Left lobe of liver (tissue), 2 donors: Measurements from ENCODE around the gene ADAMTS16. TPM values are rescaled to one million over a fixed set of nuclear protein-coding genes. Genes with fewer than 3 reads are reported as not detected.

Experiments used
- ATAC-seq: fragments of 200-7000 bp; cut with Tn5 transposase; one replicate; pipeline ENCODE4 v1.9.1; 2020; ENCODE audit warnings: mild to moderate bottlenecking, moderate library complexity
- DNase-seq: peaks from one replicate; pipeline ENCODE4 v3.0.0-alpha.2; 2020; ENCODE audit warnings: low spot score
- total RNA-seq: library from RNA; stranded (reverse); gene quantifications from one replicate; pipeline ENCODE4 v1.2.1, GENCODE V29; 2021
- donor health status: DM: no; HTN: no; CAD: no; lungs with moderate emphysema.
- donor health status: DM: no; HTN: yes; CAD: no.

ADAMTS16 gene
- total RNA-seq, 1 donor from 2014 or later, result not detected

DNA sequence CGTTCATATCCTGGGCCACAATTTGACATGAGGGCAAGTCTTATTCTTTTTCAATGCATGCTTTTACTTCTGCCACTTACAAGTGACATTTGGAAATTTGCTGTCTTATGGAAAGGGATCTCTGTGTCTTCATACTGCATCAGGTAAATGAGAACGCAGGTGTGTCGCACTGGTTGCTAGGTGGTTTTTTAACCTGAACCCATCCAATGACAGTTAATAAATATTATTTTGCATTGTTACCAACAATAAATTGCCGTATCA, 1.1 kb downstream of the ADAMTS16 start:
- no peak for DNase-seq

GRCh38 chr5:5141625-5142525, 1.7 kb downstream of the ADAMTS16 start:
- DNase-seq, result no peak
- peak; percentile 75 for ATAC-seq

More for the DNA sequence above, 1.1 kb downstream of the ADAMTS16 start:
- ATAC-seq, result no peak

DNA sequence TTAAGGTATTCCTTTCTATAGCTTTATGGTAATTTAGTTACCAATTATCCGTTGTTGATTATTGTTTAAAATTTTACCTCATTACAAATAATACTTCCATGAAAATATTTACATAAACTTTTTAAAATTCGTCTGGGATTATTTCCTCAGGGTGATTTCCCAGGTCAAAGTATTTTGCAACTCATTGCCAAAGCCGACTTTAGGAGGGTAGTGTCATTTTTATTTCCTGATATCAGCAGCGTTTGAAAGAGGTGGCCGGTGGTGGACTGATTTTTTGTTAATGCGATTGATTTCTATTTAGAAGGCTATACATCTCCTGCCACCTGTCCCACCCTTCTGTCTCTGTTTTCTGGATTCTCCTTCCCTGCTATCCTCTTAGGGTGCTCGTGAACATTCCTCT, 4.3 kb downstream of the ADAMTS16 start:
- ATAC-seq, result peak; percentile 47
- DNase-seq, result no peak

GRCh38 chr5:5145651-5146529, 5.8 kb downstream of the ADAMTS16 start:
- DNase-seq (no peak), ATAC-seq (no peak)

GRCh38 chr5:5146530-5147160, 6.5 kb downstream of the ADAMTS16 start:
- DNase-seq, result no peak
- no peak for ATAC-seq

GRCh38 chr5:5149154-5149553, 9.0 kb downstream of the ADAMTS16 start:
- DNase-seq (no peak), ATAC-seq (no peak)

- no peak for DNase-seq
- no peak for ATAC-seq
These were observed 10.5 kb downstream of the ADAMTS16 start for GRCh38 chr5:5150667-5151066.

DNA sequence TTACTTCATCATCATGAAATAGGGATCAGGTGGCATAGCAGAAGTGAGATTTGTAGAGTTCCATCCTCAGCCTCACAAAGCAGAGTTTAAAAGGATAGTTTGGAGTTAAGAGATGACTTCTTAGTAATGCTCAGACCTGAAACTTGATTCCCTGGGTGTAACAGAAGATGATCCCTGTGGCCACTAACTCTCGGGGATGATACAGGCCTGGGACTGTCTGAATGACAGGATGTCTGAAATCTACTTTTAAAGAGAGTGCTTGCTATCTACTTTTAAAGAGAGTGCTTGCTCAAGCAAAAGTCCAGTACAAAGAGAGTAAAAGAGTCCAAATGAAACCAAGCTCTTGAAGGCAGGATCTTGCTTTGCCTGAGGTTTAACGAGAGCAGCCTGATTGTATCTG, 14.6 kb downstream of the ADAMTS16 start:
- DNase-seq (no peak), ATAC-seq (no peak)

GRCh38 chr5:5155617-5156016, 15.5 kb downstream of the ADAMTS16 start:
- DNase-seq (no peak), ATAC-seq (no peak)

GRCh38 chr5:5156471-5157082, 16.4 kb downstream of the ADAMTS16 start:
- no peak for DNase-seq
- ATAC-seq, result no peak

GRCh38 chr5:5158472-5158895, 18.4 kb downstream of the ADAMTS16 start:
- ATAC-seq (no peak), DNase-seq (no peak)

DNA sequence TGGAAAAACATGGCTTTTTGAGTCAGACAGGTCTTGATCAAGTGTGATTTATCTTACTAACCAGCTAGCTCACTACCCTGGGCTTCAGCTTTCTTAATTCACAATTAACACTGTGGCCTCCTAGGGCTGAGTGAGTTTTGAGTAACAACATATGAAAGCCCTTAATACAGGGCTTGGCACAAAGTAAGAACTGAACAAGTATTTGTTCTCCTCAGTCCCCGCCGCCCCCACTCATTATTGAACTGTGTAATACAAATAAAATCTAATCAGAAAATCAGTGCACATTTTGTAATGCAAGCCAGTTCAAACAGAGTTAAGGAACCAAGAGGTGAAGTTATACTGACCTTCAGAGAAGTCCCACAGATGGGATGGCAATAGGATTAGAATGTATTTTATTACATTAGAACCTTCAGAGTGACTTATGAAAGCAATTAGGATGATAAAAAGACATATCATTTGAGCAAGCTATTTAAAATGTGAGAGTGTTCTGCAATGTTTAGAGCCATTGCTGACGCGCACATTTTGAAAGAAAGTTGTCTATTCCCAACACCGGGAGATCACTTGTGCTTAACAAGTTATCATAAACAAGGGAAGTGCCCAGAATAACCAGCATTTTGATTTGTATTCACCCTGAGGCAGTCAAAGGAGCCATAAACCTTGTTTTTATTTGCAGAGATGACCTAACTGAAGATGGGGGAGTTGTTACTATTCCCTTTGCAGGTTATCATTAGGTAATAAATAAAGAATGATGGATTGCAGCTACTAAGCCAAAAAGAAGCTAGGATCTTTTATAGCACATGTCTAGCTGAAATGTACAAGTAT, 19.4 kb downstream of the ADAMTS16 start:
- no peak for DNase-seq
- peak; percentile 75 for ATAC-seq

- no peak for DNase-seq
- ATAC-seq, result no peak
These were observed 24.0 kb downstream of the ADAMTS16 start for GRCh38 chr5:5164163-5164562.

DNA sequence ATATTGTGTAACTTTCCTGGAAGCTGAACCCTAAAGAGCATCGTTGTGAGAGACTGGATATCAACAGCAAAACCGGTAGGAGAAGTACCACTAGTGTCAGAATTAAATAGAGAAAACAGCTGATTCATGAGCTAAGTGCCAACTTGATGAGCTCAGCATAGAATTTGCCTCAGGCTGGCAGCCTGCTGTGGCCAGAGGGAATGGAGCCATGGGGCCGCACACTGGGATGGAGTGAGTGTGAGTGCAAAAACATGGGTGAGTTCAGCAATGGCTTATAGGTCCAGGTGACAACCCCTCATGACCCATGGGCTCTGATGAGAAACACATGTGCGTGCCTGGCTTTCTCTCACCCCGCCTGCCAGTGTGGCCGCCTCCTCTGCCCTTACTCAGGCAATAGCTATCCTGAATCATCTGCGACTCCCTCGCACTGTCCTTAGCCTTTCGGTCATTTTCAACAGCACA, 25.4 kb downstream of the ADAMTS16 start:
- ATAC-seq (no peak), DNase-seq (no peak)

- no peak for DNase-seq
- ATAC-seq, result no peak
These were observed 29.3 kb downstream of the ADAMTS16 start for GRCh38 chr5:5169466-5169865.

- DNase-seq (no peak), ATAC-seq (peak; percentile 96)
These were observed 38.0 kb downstream of the ADAMTS16 start for GRCh38 chr5:5178136-5178535.

DNA sequence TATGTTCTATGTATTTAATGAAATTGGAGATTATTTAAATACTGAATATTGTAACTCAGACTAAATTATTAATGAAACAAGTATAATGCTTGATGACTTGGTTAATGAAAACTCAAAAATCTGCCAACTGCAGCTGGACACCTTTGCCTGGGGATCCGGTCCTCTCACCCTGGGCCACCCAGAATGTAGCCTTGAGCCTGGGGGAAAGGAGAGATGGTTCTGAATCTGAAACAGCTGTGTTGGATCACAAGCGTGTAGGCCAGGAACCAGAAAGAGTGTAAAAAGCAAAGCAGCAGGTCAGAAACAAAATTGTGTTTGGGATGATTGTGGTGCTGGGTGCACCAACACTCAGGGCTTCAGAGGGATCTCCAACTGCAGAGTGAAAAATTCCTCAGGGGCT, 38.5 kb downstream of the ADAMTS16 start:
- no peak for ATAC-seq

DNA sequence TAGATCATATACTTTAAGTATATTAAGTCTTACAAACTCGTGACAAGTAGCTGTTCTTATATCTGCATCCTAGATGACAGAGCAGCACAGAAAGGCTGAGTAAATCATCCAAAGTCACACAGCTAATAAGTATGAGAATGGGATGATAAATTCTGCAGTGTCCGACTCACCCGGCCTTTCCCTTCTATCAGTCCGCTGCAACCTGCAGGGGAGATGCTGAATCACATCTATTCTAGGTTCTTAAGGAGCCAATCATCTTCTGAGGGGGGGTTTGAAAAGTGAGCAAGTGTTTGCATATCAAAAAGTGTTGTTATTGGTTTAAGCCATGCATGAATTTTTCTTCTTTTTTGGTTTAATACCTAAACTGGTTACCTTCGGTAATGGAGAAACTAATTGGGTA, 38.9 kb downstream of the ADAMTS16 start:
- no peak for ATAC-seq
- DNase-seq, result no peak

More for the DNA sequence above, 38.5 kb downstream of the ADAMTS16 start:
- no peak for DNase-seq

GRCh38 chr5:5179597-5179996, 39.5 kb downstream of the ADAMTS16 start:
- DNase-seq (no peak), ATAC-seq (no peak)
